Measurements from ENCODE around the gene TSPAN12.
"Not testable (repeated sequence)": the region's sequence is repeated elsewhere in the genome, so short reads cannot be mapped to it uniquely, and the experiment has no call there.

TSPAN12 gene

GRCh38 chr7:120857588-120858573 is at the start of gene TSPAN12:
TSPAN12 (minus strand) TSS chr7:120858144; CDS start chr7:120856763, 1,381 bp downstream.
- DNase-seq = peak in 1 of 2 donors; percentile 15

- DNase-seq = no peak
These were observed 41.0 kb upstream of the TSPAN12 start for GRCh38 chr7:120898715-120899499.

GRCh38 chr7:120895253-120895652 is 37.3 kb upstream of the TSPAN12 start:
- not testable (repeated sequence) for DNase-seq

- not testable (repeated sequence) for DNase-seq
These were observed 27.7 kb upstream of the TSPAN12 start for GRCh38 chr7:120885602-120886001.

- DNase-seq = no peak
These were observed 19.8 kb upstream of the TSPAN12 start for GRCh38 chr7:120877701-120878100.

- DNase-seq = no peak
These were observed 19.0 kb upstream of the TSPAN12 start for GRCh38 chr7:120876922-120877321.

- DNase-seq = no peak
These were observed 16.8 kb upstream of the TSPAN12 start for GRCh38 chr7:120874722-120875121.

GRCh38 chr7:120874016-120874415 is 16.1 kb upstream of the TSPAN12 start:
- DNase-seq = no peak

GRCh38 chr7:120873401-120873800 is 15.5 kb upstream of the TSPAN12 start:
- no peak for DNase-seq

GRCh38 chr7:120869700-120870099 is 11.8 kb upstream of the TSPAN12 start:
- no peak for DNase-seq

GRCh38 chr7:120867932-120868331 is 10.0 kb upstream of the TSPAN12 start:
- DNase-seq = no peak

GRCh38 chr7:120865191-120865981 is 7.4 kb upstream of the TSPAN12 start:
- no peak for DNase-seq

- no peak for DNase-seq
These were observed 6.4 kb upstream of the TSPAN12 start for GRCh38 chr7:120864141-120864900.

GRCh38 chr7:120862987-120863590 is 5.1 kb upstream of the TSPAN12 start:
- no peak for DNase-seq

GRCh38 chr7:120860156-120860555 is 2.2 kb upstream of the TSPAN12 start:
- no peak for DNase-seq

- no peak for DNase-seq
These were observed 1.5 kb upstream of the TSPAN12 start for GRCh38 chr7:120859459-120859858.

GRCh38 chr7:120856621-120857352 is 1.2 kb downstream of the TSPAN12 start:
- DNase-seq = no peak

- no peak for DNase-seq
These were observed 1.7 kb downstream of the TSPAN12 start for GRCh38 chr7:120856198-120856597.

- DNase-seq = no peak
These were observed 5.2 kb downstream of the TSPAN12 start for GRCh38 chr7:120852700-120853099.

GRCh38 chr7:120843109-120843508 is 14.8 kb downstream of the TSPAN12 start:
- no peak for DNase-seq

- no peak for DNase-seq
These were observed 15.8 kb downstream of the TSPAN12 start for GRCh38 chr7:120842121-120842621.
